Ovary (tissue), 9 donors: ENCODE measurements around the gene DOCK1. TPM values are rescaled to one million over a fixed set of nuclear protein-coding genes. Genes with fewer than 3 reads are reported as not detected.

Experiments used
- DNase-seq, 5 donors: peaks; one replicate each; pipeline ENCODE4 v3.0.0-alpha.2; 2019 to 2020
- H3K27ac ChIP-seq, 2 donors: fragments of 200-600 bp; one replicate each; pipeline versions ENCODE4 v1.5.1 to v1.8.0; 2019 to 2022
- H3K27me3 ChIP-seq: fragments of 200-600 bp; one replicate; pipeline ENCODE4 v1.8.0; 2022
- H3K36me3 ChIP-seq: fragments of 200-600 bp; sonication (generic); one replicate; pipeline ENCODE4 v1.5.1; 2019
- H3K4me1 ChIP-seq: one replicate; pipeline ENCODE4 v1.8.1; 2013; ENCODE audit warnings: mild to moderate bottlenecking, moderate library complexity; ENCODE audit not compliant: insufficient read depth
- H3K4me3 ChIP-seq: fragments of 200-600 bp; sonication (generic); one replicate; pipeline ENCODE4 v1.5.1; 2017
- H3K9me3 ChIP-seq, 2 donors: fragments of 200-600 bp in 1 of 2; sonication (generic) in 1 of 2; one replicate each; pipeline versions ENCODE4 v1.5.1 to v1.8.1; 2013 to 2019; ENCODE audit warnings: mild to moderate bottlenecking in 1 of 2, moderate library complexity in 1 of 2
- EP300 ChIP-seq: sonication (generic); formaldehyde crosslinking; IDR thresholded peaks from one replicate; pipeline ENCODE4 v1.6.1; 2017; ENCODE audit warnings: antibody characterized with exemption
- POLR2A ChIP-seq: fragments of 450-650 bp; IDR thresholded peaks from one replicate; pipeline ENCODE4 v1.6.1; 2017; ENCODE audit warnings: antibody characterized with exemption, mild to moderate bottlenecking, moderate library complexity
- WGBS, 3 donors: extraction: QIAGEN DNeasy Blood & Tissue Kit in 1 of 3; methylation state at CpG; one replicate each; pipeline versions ENCODE4 v1.1.5 to v1.1.7; 2013 to 2017; 5-methylcytosine and 5-hydroxymethylcytosine counted together
- intact Hi-C, 4 donors: fragments of 100-400 bp; cut with DNase I; formaldehyde crosslinking; loops; one replicate each; pipeline versions ENCODE4 v1.11.0 to v1.15.1; 2022 to 2023
- polyA plus RNA-seq, 2 donors: library from polyadenylated mRNA; stranded (reverse); fragments of 200-250 nt in 1 of 2; fragments of 350-450 nt in 1 of 2; fragmentation: Illumina TruSeq in 1 of 2; extraction: RNeasy Lipid Tissue Mini Kit (QIAGEN cat#74804) in 1 of 2; gene quantifications; one replicate each; pipeline ENCODE4 v1.2.3, GENCODE V29; 2013 to 2014
- total RNA-seq, 7 donors: library from RNA; depleted of rRNA in 2 of 7; stranded (reverse); fragments of >200 nt in 2 of 7; fragmentation: NEBNext Ultra II Directional in 3 of 7; extraction: Animal tissue kit (Norgen Biotek cat#: 25700) in 3 of 7; gene quantifications; one replicate each; pipeline versions ENCODE4 v1.1.0 to v1.2.4, GENCODE V29; 2016 to 2023
- TF ChIP-seq, protein P1 (sequence below), 3 donors: fragments of 450-650 bp in 2 of 3; fragments of 200-600 bp in 1 of 3; IDR thresholded peaks; one replicate each; pipeline versions ENCODE4 v1.5.1 to v1.8.0; 2016 to 2022; ENCODE audit warnings: antibody characterized with exemption in 3 of 3, mild to moderate bottlenecking in 1 of 3
- donor health status: DM: no; HTN: no; CAD: no; lungs with moderate emphysema.
- donor health status: DM: no; HTN: no; CAD: no.
- donor health status: Bipolar disorder and iron deficiency.
- donor health status: DM: yes; HTN: yes; CAD: no.
- donor health status: DM: no; HTN: no; CAD: no.
- donor health status: DM: yes; HTN: yes; CAD: no.

The DOCK1 gene
- total and polyA plus RNA-seq, 9 donors = 24.7 to 68.3 (median 51.1) TPM

DNA sequence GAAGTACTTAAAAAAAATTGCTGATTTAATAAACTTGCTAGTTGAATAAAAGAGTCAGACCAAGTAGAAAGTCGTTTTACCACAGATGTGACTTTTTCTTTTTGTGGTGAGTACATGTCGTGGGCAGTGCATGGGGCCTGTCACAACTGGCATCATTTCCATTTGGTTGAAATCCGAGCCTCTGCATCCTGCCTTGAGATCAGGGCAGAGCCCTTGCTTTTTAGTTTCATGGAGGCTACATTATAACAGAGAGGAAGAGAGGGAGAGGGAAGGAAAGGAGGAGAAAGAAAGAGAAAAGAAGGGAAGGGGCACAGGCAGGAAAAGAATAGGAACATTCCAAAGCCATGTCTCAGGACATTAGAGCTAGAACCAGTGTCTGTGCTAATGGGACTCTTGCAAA is 311.6 kb downstream of the DOCK1 start:
- TF ChIP-seq, protein P1, sequence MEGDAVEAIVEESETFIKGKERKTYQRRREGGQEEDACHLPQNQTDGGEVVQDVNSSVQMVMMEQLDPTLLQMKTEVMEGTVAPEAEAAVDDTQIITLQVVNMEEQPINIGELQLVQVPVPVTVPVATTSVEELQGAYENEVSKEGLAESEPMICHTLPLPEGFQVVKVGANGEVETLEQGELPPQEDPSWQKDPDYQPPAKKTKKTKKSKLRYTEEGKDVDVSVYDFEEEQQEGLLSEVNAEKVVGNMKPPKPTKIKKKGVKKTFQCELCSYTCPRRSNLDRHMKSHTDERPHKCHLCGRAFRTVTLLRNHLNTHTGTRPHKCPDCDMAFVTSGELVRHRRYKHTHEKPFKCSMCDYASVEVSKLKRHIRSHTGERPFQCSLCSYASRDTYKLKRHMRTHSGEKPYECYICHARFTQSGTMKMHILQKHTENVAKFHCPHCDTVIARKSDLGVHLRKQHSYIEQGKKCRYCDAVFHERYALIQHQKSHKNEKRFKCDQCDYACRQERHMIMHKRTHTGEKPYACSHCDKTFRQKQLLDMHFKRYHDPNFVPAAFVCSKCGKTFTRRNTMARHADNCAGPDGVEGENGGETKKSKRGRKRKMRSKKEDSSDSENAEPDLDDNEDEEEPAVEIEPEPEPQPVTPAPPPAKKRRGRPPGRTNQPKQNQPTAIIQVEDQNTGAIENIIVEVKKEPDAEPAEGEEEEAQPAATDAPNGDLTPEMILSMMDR (IDR thresholded peaks at IDR 0.05) = no peak
- DNase-seq = no peak
- Histone ChIP-seq H3K9me3 (no peaks in the 10 kb centered on the region), H3K27me3 (no peaks in the 10 kb centered on the region), H3K4me3 (no peak overlapping the region), H3K36me3 (no peaks in the 10 kb centered on the region), H3K4me1 (no peaks in the 10 kb centered on the region), H3K27ac (no peak overlapping the region)
- intact Hi-C loops = no loop called here
- 71 to 77% (median 72%) methylated on average over 3 of the region's 3 CpGs for WGBS, 3 donors

DNA sequence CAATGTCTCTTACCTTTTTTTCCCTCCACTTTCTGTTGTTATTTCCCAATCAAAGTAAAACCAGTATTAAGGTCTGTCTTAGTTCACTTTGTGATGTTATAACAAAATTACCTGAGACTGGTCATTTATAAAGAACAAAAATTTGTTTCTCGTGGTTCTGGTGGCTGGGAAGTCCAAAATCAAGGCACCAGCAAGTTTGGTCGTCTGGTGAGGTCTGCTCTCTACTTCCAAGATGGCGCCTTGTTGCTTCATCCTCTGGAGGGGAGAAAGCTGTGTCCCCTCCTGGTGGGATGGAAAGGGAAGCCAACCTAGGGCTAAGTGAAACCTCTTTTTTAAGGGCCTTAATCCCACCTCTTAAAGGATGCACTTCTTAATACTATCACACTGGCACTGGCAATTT is 313.4 kb downstream of the DOCK1 start:
- no peaks in the 10 kb centered on the region for H3K27me3 ChIP-seq
- intact Hi-C loops = no loop called here
- H3K4me1 ChIP-seq = no peaks in the 10 kb centered on the region
- WGBS, 3 donors = 94 to 99% (median 96%) methylated on average over 3 of the region's 3 CpGs
- DNase-seq = no peak
- no peak overlapping the region for H3K4me3 ChIP-seq
- H3K9me3 ChIP-seq = no peaks in the 10 kb centered on the region
- H3K36me3 ChIP-seq = no peaks in the 10 kb centered on the region
- TF ChIP-seq, protein P1 (IDR thresholded peaks at IDR 0.05) = no peak
- TF ChIP-seq EP300 (no peak), POLR2A (no peak)
- no peak overlapping the region for H3K27ac ChIP-seq

DNA sequence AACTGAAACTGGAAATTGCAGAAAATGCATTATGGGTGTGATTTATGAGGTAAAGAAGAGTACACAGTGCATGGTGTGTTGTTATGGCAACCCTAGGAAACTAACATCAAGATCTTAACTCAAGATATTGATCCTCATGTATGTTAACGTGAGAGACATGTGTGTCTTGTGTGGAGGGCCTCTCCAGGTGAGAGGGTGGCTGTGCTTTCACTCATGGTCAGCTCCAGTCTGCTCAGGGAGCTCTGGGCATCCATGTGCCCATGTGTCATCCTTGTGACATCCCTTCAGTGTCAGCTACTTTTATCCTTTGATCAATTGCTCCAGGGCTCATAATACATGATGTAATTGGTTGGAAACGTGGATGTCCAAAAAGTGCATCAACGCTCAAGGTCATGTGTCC is 316.1 kb downstream of the DOCK1 start:
- Histone ChIP-seq H3K4me1 (no peaks in the 10 kb centered on the region), H3K9me3 (no peaks in the 10 kb centered on the region), H3K27me3 (no peaks in the 10 kb centered on the region), H3K27ac (no peak overlapping the region), H3K36me3 (no peaks in the 10 kb centered on the region), H3K4me3 (no peak overlapping the region)
- no peak for TF ChIP-seq EP300
- intact Hi-C loops = no loop called here
- 84 to 93% (median 90%) methylated on average over 3 of the region's 3 CpGs for WGBS, 3 donors
- DNase-seq = no peak

DNA sequence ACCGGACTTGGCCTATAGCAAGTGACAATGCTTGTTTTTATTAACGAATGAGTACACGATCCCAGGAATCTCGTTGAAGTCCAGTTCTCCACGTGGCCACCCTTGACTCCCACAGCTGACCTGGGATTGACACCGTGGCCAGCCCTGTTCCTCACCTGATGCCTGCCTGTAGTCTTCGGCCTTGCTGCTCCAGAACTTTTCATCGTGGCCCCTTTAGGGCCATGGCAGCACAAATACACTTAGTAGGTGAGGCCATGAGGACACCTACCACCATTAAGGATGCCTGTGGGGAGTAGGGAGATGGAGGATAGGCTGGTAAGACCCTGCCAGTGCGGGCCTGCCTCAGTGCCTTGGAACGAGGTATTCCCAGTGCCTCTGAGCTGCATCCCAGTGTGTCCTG is 321.8 kb downstream of the DOCK1 start:
- 91 to 96% (median 94%) methylated on average over 10 of the region's 10 CpGs for WGBS, 3 donors
- Histone ChIP-seq H3K27ac (peak overlapping the region in 1 of 2 donors; percentile 2), H3K4me1 (no peaks in the 10 kb centered on the region), H3K36me3 (no peaks in the 10 kb centered on the region), H3K4me3 (no peak overlapping the region), H3K27me3 (no peaks in the 10 kb centered on the region), H3K9me3 (no peaks in the 10 kb centered on the region)
- no peak for DNase-seq
- intact Hi-C loops = no loop called here
- TF ChIP-seq POLR2A (no peak), EP300 (no peak)
- TF ChIP-seq, protein P1 (IDR thresholded peaks at IDR 0.05) = no peak

DNA sequence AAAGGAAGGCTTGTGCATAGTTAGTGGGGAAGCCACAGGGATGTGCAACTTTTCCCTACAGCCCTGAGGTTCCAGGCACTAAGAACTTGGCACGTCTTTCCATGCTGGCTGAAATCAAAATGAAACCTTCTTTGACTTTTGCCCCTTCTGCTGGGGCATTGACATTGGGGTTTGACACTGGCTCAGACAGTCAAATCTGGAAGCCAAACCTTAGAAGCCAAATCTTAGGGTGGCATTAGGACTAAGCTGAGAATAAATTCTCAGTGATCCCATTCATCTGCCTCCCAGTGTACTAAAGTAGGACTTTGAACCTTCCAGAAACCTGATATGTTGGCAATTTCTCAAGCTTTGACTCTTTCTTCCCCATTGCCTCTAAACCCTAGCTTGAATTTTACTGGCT is 322.4 kb downstream of the DOCK1 start:
- TF ChIP-seq EP300 (no peak), POLR2A (no peak)
- TF ChIP-seq, protein P1 (IDR thresholded peaks at IDR 0.05) = no peak
- Histone ChIP-seq H3K4me3 (no peak overlapping the region), H3K4me1 (no peaks in the 10 kb centered on the region), H3K27ac (peak overlapping the region in 1 of 2 donors; percentile 2), H3K36me3 (no peaks in the 10 kb centered on the region), H3K9me3 (no peaks in the 10 kb centered on the region), H3K27me3 (no peaks in the 10 kb centered on the region)
- 74 to 81% (median 80%) methylated on average over 1 of the region's 1 CpG for WGBS, 3 donors
- intact Hi-C loops = no loop called here
- DNase-seq = no peak
